HG02642 (cell line): ENCODE measurements around the gene GCLC.

Source experiments
- ATAC-seq: cut with Tn5 transposase; IDR thresholded peaks from one replicate; pipeline ENCODE4 v1.9.1; 2021; ENCODE audit warnings: mild to moderate bottlenecking; ENCODE audit not compliant: unreplicated experiment, poor library complexity

The GCLC gene

GRCh38 chr6:53461696-53462095 lies 83.2 kb downstream of the GCLC start:
- ATAC-seq = no peak

GRCh38 chr6:53461041-53461656 lies 83.8 kb downstream of the GCLC start:
- ATAC-seq = peak; percentile 72

- ATAC-seq = no peak
These were observed 86.6 kb downstream of the GCLC start for GRCh38 chr6:53458105-53458866.

GRCh38 chr6:53456809-53457208 lies 88.1 kb downstream of the GCLC start:
- ATAC-seq = no peak

- ATAC-seq = no peak
These were observed 89.2 kb downstream of the GCLC start for GRCh38 chr6:53455678-53456077.

GRCh38 chr6:53451165-53451564 lies 93.7 kb downstream of the GCLC start:
- ATAC-seq = no peak

GRCh38 chr6:53447865-53448264 lies 97.0 kb downstream of the GCLC start:
- ATAC-seq = no peak
